Nephron (organoid): ENCODE measurements around the gene MGAT4A.

Experiments
- H3K27ac Mint-ChIP-seq, 3 experiments: 2 replicates each; pipeline ENCODE4 v1.8.0; 2020; ENCODE audit warnings: mixed read lengths in 3 of 3, mild to moderate bottlenecking in 2 of 3, moderate library complexity in 1 of 3
- H3K27me3 Mint-ChIP-seq: 2 replicates; pipeline ENCODE4 v1.8.0; 2021; ENCODE audit warnings: low read depth, mild to moderate bottlenecking, moderate library complexity, mixed read lengths
- H3K36me3 Mint-ChIP-seq: 2 replicates; pipeline ENCODE4 v1.8.0; 2020; ENCODE audit warnings: low read depth, mixed read lengths
- H3K4me1 Mint-ChIP-seq: 2 replicates; pipeline ENCODE4 v1.8.0; 2020; ENCODE audit warnings: mixed read lengths
- H3K4me3 Mint-ChIP-seq, 3 experiments: 2 replicates each; pipeline ENCODE4 v1.8.0; 2020; ENCODE audit warnings: mild to moderate bottlenecking in 3 of 3, mixed read lengths in 3 of 3, moderate library complexity in 2 of 3
- H3K9me3 Mint-ChIP-seq: 2 replicates; pipeline ENCODE4 v1.8.0; 2020; ENCODE audit warnings: mixed read lengths
- CTCF ChIP-seq, 3 experiments: fragments of 200-600 bp; sonication (generic); IDR thresholded peaks; one replicate each; pipeline ENCODE4 v1.5.0; 2021; ENCODE audit warnings: antibody characterized with exemption in 3 of 3; ENCODE audit not compliant: unreplicated experiment in 3 of 3

MGAT4A gene

GRCh38 chr2:98715812-98716451 is 15.0 kb downstream of the MGAT4A start:
- peaks cover 9% of the 10 kb centered on the region for H3K9me3 Mint-ChIP-seq
- TF ChIP-seq CTCF (IDR thresholded peaks at IDR 0.05; ENCODE audit: unreplicated experiment in 3 of 3) = no peak
- peaks cover 17% of the 10 kb centered on the region for H3K36me3 Mint-ChIP-seq
- no peaks in the 10 kb centered on the region for H3K27me3 Mint-ChIP-seq
- no peak overlapping the region for H3K4me3 Mint-ChIP-seq
- H3K4me1 Mint-ChIP-seq = no peaks in the 10 kb centered on the region
- no peak overlapping the region for H3K27ac Mint-ChIP-seq

GRCh38 chr2:98713332-98714015 is 17.5 kb downstream of the MGAT4A start:
- Mint-ChIP-seq H3K27ac (no peak overlapping the region), H3K36me3 (no peaks in the 10 kb centered on the region), H3K4me3 (no peak overlapping the region), H3K4me1 (no peaks in the 10 kb centered on the region), H3K9me3 (no peaks in the 10 kb centered on the region), H3K27me3 (no peaks in the 10 kb centered on the region)
- no peak for TF ChIP-seq CTCF (IDR thresholded peaks at IDR 0.05; ENCODE audit: unreplicated experiment in 3 of 3)

GRCh38 chr2:98712145-98712544 is 18.8 kb downstream of the MGAT4A start:
- no peaks in the 10 kb centered on the region for H3K9me3 Mint-ChIP-seq
- H3K4me1 Mint-ChIP-seq = no peaks in the 10 kb centered on the region
- H3K36me3 Mint-ChIP-seq = no peaks in the 10 kb centered on the region
- H3K4me3 Mint-ChIP-seq = no peak overlapping the region
- no peak overlapping the region for H3K27ac Mint-ChIP-seq
- no peak for TF ChIP-seq CTCF (IDR thresholded peaks at IDR 0.05; ENCODE audit: unreplicated experiment in 3 of 3)
- H3K27me3 Mint-ChIP-seq = no peaks in the 10 kb centered on the region

- Mint-ChIP-seq H3K36me3 (no peaks in the 10 kb centered on the region), H3K4me1 (no peaks in the 10 kb centered on the region), H3K27me3 (no peaks in the 10 kb centered on the region), H3K27ac (no peak overlapping the region), H3K9me3 (no peaks in the 10 kb centered on the region), H3K4me3 (no peak overlapping the region)
- TF ChIP-seq CTCF (IDR thresholded peaks at IDR 0.05; ENCODE audit: unreplicated experiment in 3 of 3) = no peak
Observed at GRCh38 chr2:98711506-98711905, 19.4 kb downstream of the MGAT4A start.

- H3K4me3 Mint-ChIP-seq = no peak overlapping the region
- no peak overlapping the region for H3K27ac Mint-ChIP-seq
- no peaks in the 10 kb centered on the region for H3K9me3 Mint-ChIP-seq
- no peaks in the 10 kb centered on the region for H3K27me3 Mint-ChIP-seq
- no peaks in the 10 kb centered on the region for H3K36me3 Mint-ChIP-seq
- no peaks in the 10 kb centered on the region for H3K4me1 Mint-ChIP-seq
- no peak for TF ChIP-seq CTCF (IDR thresholded peaks at IDR 0.05; ENCODE audit: unreplicated experiment in 3 of 3)
Observed at GRCh38 chr2:98710734-98711133, 20.2 kb downstream of the MGAT4A start.

GRCh38 chr2:98709535-98709934 is 21.4 kb downstream of the MGAT4A start:
- no peaks in the 10 kb centered on the region for H3K4me1 Mint-ChIP-seq
- H3K27ac Mint-ChIP-seq = no peak overlapping the region
- no peak overlapping the region for H3K4me3 Mint-ChIP-seq
- H3K27me3 Mint-ChIP-seq = no peaks in the 10 kb centered on the region
- no peaks in the 10 kb centered on the region for H3K36me3 Mint-ChIP-seq
- no peak for TF ChIP-seq CTCF (IDR thresholded peaks at IDR 0.05; ENCODE audit: unreplicated experiment in 3 of 3)
- no peaks in the 10 kb centered on the region for H3K9me3 Mint-ChIP-seq
